Stimulated activated CD4-positive, alpha-beta T cell treated with anti-CD3 and anti-CD28 coated beads, Interleukin-15, amount 100 ng/mL, for 1 hour (primary cell): ENCODE results near the gene KDM4D.
"Not testable (repeated sequence)": the region's sequence is repeated elsewhere in the genome, so short reads cannot be mapped to it uniquely, and the experiment has no call there.

Experiments
- DNase-seq, 2 donors: peaks; one replicate each; pipeline ENCODE4 v3.0.0-alpha.2; 2020; ENCODE audit warnings: low read depth in 1 of 2, low spot score in 1 of 2

KDM4D gene

GRCh38 chr11:94956963-94957362 is 16.5 kb upstream of the KDM4D start:
- no peak for DNase-seq

DNA sequence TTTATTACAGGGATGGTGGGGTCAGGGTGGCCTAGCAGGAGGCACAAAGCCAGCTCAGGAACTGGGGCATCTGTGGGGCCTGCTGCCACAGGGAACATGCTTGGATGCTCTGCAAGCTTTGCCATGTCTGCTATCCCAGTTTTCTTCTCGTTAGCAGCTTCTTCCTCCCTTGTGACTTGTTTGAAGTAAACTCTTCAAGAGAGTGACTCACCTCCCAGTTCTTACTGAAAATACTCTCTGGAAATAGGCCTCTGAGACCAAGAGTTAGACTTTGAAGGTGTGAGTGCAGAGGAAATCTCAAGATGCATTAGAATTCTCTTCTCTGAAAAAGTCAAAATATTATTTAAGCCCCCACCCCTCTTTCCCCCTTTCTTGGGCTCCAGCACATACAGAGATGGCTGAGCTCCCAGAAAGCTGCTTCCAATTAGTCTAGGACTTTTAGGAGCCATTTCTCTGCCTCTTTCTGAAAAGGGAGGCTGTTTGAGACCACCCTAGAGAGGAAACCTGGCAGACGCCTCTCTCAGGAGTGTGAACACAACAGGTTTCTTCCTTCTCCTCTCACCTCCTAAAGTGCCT is 15.3 kb upstream of the KDM4D start:
- no peak for DNase-seq

DNA sequence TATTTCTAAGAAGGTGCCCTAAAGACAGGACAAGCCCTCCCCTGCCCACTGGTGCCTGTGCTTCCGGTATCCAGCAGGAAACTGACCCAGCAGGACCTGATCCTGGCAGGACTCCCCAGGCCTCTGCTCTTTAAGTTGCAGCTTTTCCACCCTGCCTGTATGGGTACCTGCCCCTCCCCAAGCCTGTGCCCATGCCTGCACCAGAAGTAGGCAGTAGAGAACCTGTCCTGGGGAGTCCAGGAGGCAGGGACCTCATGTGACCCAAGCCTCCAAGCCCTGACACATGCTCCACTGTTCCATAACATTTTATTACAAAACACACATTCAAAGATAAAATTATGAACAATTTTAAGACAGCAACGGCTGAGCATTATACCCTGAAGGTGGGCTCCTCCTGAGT is 14.3 kb upstream of the KDM4D start:
- DNase-seq, result no peak

GRCh38 chr11:94960488-94960887 is 13.0 kb upstream of the KDM4D start:
- no peak for DNase-seq

- no peak for DNase-seq
Measured at GRCh38 chr11:94961255-94961654, 12.3 kb upstream of the KDM4D start.

DNA sequence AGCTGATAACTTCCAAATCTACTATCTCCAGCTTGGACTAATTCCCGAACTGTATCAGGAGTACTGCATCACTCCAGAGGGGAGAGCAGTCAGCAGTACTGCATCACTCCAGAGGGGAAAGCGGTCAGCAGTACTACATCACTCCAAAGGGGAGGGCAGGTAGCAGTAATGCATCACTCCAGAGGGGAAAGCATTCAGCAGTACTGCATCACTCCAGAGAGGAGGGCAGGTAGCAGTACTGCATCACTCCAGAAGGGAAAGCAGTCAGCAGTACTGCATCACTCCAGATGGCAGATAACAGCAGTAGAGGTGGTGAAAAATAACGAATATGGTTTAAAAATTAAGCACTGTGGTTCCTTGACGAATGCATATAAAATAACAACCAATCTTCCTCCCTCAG is 8.6 kb upstream of the KDM4D start:
- no peak for DNase-seq

DNA sequence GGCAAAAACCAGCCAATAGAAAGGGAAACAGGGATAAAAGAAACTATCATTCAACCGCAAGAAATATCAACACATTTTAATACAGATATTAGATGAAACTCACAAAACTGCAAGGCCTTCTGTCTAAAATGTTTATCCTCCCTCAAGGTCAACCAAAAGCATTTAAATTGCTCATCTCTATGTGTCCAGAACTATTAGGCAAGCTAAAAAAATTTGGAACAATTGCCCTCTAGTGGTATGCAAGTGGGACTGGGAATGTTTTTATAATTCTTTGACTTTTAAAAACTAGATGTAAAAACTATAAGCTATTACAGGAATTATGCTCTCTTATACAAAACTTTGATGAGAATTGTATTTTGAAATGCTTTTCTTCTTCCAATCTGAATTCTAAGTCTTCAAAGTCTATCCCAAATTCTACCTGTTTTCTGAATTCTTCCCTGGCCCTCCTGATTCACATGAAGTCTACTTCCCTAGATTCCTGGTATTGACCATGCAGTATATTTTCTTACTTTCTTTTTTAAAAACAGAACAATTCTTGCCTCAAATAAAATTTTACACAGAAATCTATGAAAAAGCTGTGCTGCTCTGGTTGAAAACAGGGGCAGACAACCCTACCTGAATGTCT is 5.1 kb upstream of the KDM4D start:
- DNase-seq, result no peak

- no peak for DNase-seq
Measured at GRCh38 chr11:94972700-94973098, 810 bp upstream of the KDM4D start.

GRCh38 chr11:94974178-94974577 is 669 bp downstream of the KDM4D start:
- DNase-seq, result no peak

GRCh38 chr11:94975599-94975998 is 2.1 kb downstream of the KDM4D start:
- no peak for DNase-seq

GRCh38 chr11:94987378-94987777 is 13.9 kb downstream of the KDM4D start:
- DNase-seq, result no peak

GRCh38 chr11:94988748-94989147 is 15.2 kb downstream of the KDM4D start:
- no peak for DNase-seq

- no peak for DNase-seq
Measured at GRCh38 chr11:94993400-94993943, 20.0 kb downstream of the KDM4D start.

GRCh38 chr11:94997437-94997836 is 23.9 kb downstream of the KDM4D start:
- DNase-seq, result no peak

- DNase-seq, result no peak
Measured at GRCh38 chr11:94998285-94998684, 24.8 kb downstream of the KDM4D start.

- DNase-seq, result no peak
Measured at GRCh38 chr11:95003716-95004115, 30.2 kb downstream of the KDM4D start.

GRCh38 chr11:95005642-95006041 is 32.1 kb downstream of the KDM4D start:
- DNase-seq, result no peak

- DNase-seq, result no peak
Measured at GRCh38 chr11:95011376-95011775, 37.9 kb downstream of the KDM4D start.

DNA sequence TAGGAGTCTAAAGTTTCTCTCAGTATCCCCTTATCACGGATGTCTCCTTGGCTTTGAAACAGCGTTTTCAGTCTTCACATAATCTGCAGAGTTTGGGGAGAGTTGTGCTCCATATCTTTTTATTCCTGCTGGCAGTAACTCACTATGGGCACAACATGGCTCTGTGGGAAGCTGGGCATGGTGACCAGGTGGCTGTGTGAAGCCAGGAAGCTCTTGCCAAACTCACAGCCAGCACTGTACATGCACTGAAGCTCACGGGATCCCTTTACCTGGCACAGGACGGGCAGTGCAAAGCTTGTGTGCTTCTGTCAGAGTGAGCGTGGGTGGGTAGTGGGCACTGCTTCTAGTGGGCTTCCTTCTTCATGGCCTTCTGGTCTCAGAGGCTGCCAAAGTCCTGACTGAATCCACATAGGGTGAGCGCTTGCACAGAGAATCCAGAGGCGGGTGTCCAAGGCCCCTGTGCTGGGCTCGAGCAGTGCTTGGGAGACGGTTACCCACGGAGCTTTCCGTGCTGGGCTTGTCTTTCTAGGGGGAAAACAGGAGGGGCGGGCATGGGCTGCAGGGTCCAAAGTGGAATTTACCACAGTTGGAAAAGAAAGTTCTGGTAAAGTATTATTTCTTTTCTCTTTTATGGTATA is 40.8 kb downstream of the KDM4D start:
- no peak for DNase-seq

- DNase-seq, result no peak
Measured at GRCh38 chr11:95016139-95016538, 42.6 kb downstream of the KDM4D start.

DNA sequence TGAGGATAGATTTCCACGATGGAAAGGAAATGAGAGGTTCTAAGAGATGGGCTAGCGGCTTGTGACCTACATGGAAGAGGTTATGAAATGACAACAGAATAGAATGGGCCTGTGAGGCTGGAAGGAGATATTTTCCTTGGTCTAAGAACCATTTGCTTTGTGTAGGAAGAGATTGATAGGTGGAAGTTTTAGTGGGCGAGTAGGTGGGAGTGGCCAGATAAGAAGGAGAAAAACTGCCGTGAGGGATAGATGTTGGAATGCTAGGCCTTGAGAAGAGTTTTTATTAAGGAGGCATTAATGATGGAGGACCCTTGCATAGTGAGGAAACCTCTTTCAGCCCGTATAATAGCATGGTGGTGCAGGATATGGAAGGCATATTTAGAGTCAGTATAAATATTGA is 48.0 kb downstream of the KDM4D start:
- not testable (repeated sequence) for DNase-seq

GRCh38 chr11:95024958-95025357 is 51.4 kb downstream of the KDM4D start, which contains the start of gene KDM4E:
KDM4E (plus strand) TSS chr11:95025258; CDS start chr11:95025558, 300 bp downstream.
- DNase-seq, result no peak
